ENCODE data around the gene MMP15. TPM values are rescaled to one million over a fixed set of nuclear protein-coding genes. Genes with fewer than 3 reads are reported as not detected.
"Not testable (repeated sequence)": the region's sequence is repeated elsewhere in the genome, so short reads cannot be mapped to it uniquely, and the experiment has no call there.

The MMP15 gene
- total and polyA plus RNA-seq, 2 of the 4 experiments (the other 2 are of a cell fraction) = 0.18 to 0.56 TPM

GRCh38 chr16:58072134-58072533 lies 46.6 kb downstream of the MMP15 start:
- ATAC-seq (ENCODE audit: low read depth); H2AK9ac ChIP-seq (replicated peaks; ENCODE audit: low read depth, low read length, poor library complexity); H3K27me3 ChIP-seq (ENCODE audit: control insufficient read depth, insufficient read depth, low read length); H2AK5ac ChIP-seq (ENCODE audit: low read depth, low read length); CTCF ChIA-PET; H3K27ac ChIP-seq (ENCODE audit: insufficient read depth, low read length); BruUV-seq (replicated peaks); H4K20me1 ChIP-seq (ENCODE audit: insufficient read depth, low read length); H3K4me3 ChIP-seq (ENCODE audit: insufficient read depth, low read depth, low read length); POLR2A ChIA-PET (ENCODE audit: unreplicated experiment); dilution Hi-C loops (cut with HindIII; ENCODE audit: low sequenced_read_pairs, unreplicated experiment); H3K4me1 ChIP-seq (ENCODE audit: control insufficient read depth, insufficient read depth, low read length); H3K9me3 ChIP-seq (ENCODE audit: control insufficient read depth, insufficient read depth, low read length); H3K36me3 ChIP-seq (ENCODE audit: control insufficient read depth, insufficient read depth, low read length); H3K9me1 ChIP-seq (ENCODE audit: insufficient read depth, low read length); H2BK5ac ChIP-seq (ENCODE audit: low read depth, low read length, poor library complexity, severe bottlenecking); H4K8ac ChIP-seq (ENCODE audit: low read depth in 2 of 2, low read length in 2 of 2); H3K4ac ChIP-seq (ENCODE audit: low read depth, low read length); H2BK120ac ChIP-seq (ENCODE audit: low read depth, low read length); H2AFZ ChIP-seq (replicated peaks; ENCODE audit: low read length, poor library complexity); in situ Hi-C loops (cut with MboI; ENCODE audit: low sequenced_read_pairs); H3K56ac ChIP-seq (ENCODE audit: extremely low read depth, insufficient read depth, low read length); H3K14ac ChIP-seq (replicated peaks; ENCODE audit: low read depth, low read length); H2BK20ac ChIP-seq (ENCODE audit: low read depth, low read length); DNase-seq; H3K23ac ChIP-seq (ENCODE audit: low read depth, low read length); H3K4me2 ChIP-seq (ENCODE audit: low read depth, low read length); H3K9ac ChIP-seq (ENCODE audit: low read depth, low read length); H4K91ac ChIP-seq (ENCODE audit: insufficient read depth, low read depth, low read length); H4K5ac ChIP-seq (ENCODE audit: low read depth, low read length); H2BK15ac ChIP-seq (ENCODE audit: low read depth, low read length); H3K18ac ChIP-seq (ENCODE audit: low read depth, low read length); H3K79me1 ChIP-seq (ENCODE audit: low read depth in 1 of 2, low read length in 2 of 2): not testable (repeated sequence)
- WGBS, 2 experiments (ENCODE audit: extremely low coverage in 2 of 2, insufficient read length in 1 of 2) = no CpG with 5 or more reads among the region's 5 CpGs
- intact Hi-C loops (cut with micrococcal nuclease) = loop anchor here (5.0 kb wide), 1 partner anchor 595 kb away; no protein-coding TSS in a partner anchor

DNA sequence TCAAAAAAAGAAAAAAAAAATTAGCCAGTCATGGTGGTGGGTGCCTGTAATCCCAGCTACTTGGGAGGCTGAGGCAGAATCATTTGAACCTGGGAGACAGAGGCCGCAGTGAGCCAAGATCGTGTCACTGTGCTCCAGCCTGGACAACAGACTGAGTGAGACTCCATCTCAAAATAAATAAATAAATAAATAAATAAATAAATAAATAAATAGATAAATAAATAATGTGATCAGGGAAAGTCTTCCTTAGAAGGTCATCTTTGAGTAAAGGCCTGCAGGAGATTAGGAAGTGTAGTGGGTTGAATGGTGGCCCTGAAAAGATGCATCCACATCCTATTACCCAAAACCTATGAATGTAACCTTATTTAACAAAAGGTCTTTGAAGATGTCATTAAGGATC lies 47.5 kb downstream of the MMP15 start:
- H3K4ac ChIP-seq (ENCODE audit: low read depth, low read length); H2BK15ac ChIP-seq (ENCODE audit: low read depth, low read length); H3K4me2 ChIP-seq (ENCODE audit: low read depth, low read length); H2AK5ac ChIP-seq (ENCODE audit: low read depth, low read length); ATAC-seq (ENCODE audit: low read depth); H3K18ac ChIP-seq (ENCODE audit: low read depth, low read length); H3K14ac ChIP-seq (replicated peaks; ENCODE audit: low read depth, low read length); H3K27ac ChIP-seq (ENCODE audit: insufficient read depth, low read length); H2AK9ac ChIP-seq (replicated peaks; ENCODE audit: low read depth, low read length, poor library complexity); H3K27me3 ChIP-seq (ENCODE audit: control insufficient read depth, insufficient read depth, low read length); H3K36me3 ChIP-seq (ENCODE audit: control insufficient read depth, insufficient read depth, low read length); DNase-seq; H3K4me3 ChIP-seq (ENCODE audit: insufficient read depth, low read depth, low read length); H4K91ac ChIP-seq (ENCODE audit: insufficient read depth, low read depth, low read length); in situ Hi-C loops (cut with MboI; ENCODE audit: low sequenced_read_pairs); H3K9ac ChIP-seq (ENCODE audit: low read depth, low read length); CTCF ChIA-PET; H2BK120ac ChIP-seq (ENCODE audit: low read depth, low read length); H3K9me1 ChIP-seq (ENCODE audit: insufficient read depth, low read length); H4K8ac ChIP-seq (ENCODE audit: low read depth in 2 of 2, low read length in 2 of 2); H3K56ac ChIP-seq (ENCODE audit: extremely low read depth, insufficient read depth, low read length); POLR2A ChIA-PET (ENCODE audit: unreplicated experiment); H4K20me1 ChIP-seq (ENCODE audit: insufficient read depth, low read length); H3K4me1 ChIP-seq (ENCODE audit: control insufficient read depth, insufficient read depth, low read length); BruUV-seq (replicated peaks); H3K23ac ChIP-seq (ENCODE audit: low read depth, low read length); H2BK20ac ChIP-seq (ENCODE audit: low read depth, low read length); H2BK5ac ChIP-seq (ENCODE audit: low read depth, low read length, poor library complexity, severe bottlenecking); H3K79me1 ChIP-seq (ENCODE audit: low read depth in 1 of 2, low read length in 2 of 2); H2AFZ ChIP-seq (replicated peaks; ENCODE audit: low read length, poor library complexity); H3K9me3 ChIP-seq (ENCODE audit: control insufficient read depth, insufficient read depth, low read length); H4K5ac ChIP-seq (ENCODE audit: low read depth, low read length); dilution Hi-C loops (cut with HindIII; ENCODE audit: low sequenced_read_pairs, unreplicated experiment): not testable (repeated sequence)
- intact Hi-C loops (cut with micrococcal nuclease) = loop anchor here (5.0 kb wide), 1 partner anchor 594 kb away; no protein-coding TSS in a partner anchor
- WGBS, 2 experiments (ENCODE audit: extremely low coverage in 2 of 2, insufficient read length in 1 of 2) = no CpG with 5 or more reads among the region's 2 CpGs

Measured in IMR-90 (cell line).